ENCODE measurements around the gene KREMEN1. TPM values are rescaled to one million over a fixed set of nuclear protein-coding genes. Genes with fewer than 3 reads are reported as not detected.

The KREMEN1 gene
- total RNA-seq, 1 donor from 2014 or later = 24.6 TPM

DNA sequence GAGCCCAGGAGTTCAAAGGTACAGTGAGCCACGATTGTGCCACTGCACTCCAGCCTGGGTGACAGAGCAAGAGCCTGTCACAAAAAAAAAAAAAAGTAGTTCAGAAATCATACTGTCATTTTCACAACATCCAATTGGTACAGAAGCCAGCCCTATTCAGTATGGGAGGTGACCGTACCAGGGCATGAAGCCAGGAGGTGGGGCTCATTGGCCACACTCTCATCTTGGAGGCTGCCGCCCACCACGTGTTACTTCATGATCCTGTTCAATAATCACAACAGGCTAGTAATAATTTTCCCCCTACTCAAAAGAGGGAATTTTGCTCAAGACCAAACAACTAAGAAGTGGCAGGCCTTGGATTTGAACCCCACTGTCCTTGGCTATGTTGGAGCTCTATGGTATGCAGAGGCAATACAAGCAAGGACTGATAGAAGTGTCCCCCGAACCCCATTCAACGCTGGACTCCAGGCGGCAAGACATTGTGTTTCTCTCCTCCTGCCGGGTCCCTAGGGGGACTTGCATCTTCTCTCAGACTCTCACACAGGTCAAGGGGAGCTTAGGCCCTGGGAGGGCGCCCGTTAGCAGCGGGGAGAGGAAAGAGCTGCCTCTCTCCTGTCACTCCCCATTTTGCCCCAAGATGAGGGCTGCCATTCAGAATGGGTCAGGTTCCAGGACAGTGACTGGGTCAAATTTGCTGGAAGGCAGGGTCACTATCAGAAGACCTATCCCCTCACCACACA lies 92.7 kb downstream of the KREMEN1 start:
- Histone ChIP-seq H3K4me1 (no peaks in the 10 kb centered on the region), H3K27me3 (no peaks in the 10 kb centered on the region), H3K4me3 (no peak overlapping the region), H3K27ac (no peak overlapping the region), H3K36me3 (no peaks in the 10 kb centered on the region), H3K9me3 (no peaks in the 10 kb centered on the region)
- TF ChIP-seq, protein P1, sequence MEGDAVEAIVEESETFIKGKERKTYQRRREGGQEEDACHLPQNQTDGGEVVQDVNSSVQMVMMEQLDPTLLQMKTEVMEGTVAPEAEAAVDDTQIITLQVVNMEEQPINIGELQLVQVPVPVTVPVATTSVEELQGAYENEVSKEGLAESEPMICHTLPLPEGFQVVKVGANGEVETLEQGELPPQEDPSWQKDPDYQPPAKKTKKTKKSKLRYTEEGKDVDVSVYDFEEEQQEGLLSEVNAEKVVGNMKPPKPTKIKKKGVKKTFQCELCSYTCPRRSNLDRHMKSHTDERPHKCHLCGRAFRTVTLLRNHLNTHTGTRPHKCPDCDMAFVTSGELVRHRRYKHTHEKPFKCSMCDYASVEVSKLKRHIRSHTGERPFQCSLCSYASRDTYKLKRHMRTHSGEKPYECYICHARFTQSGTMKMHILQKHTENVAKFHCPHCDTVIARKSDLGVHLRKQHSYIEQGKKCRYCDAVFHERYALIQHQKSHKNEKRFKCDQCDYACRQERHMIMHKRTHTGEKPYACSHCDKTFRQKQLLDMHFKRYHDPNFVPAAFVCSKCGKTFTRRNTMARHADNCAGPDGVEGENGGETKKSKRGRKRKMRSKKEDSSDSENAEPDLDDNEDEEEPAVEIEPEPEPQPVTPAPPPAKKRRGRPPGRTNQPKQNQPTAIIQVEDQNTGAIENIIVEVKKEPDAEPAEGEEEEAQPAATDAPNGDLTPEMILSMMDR (IDR thresholded peaks at IDR 0.05) = no peak
- TF ChIP-seq POLR2A (IDR thresholded peaks at IDR 0.05) (no peak), POLR2AphosphoS5 (IDR thresholded peaks at IDR 0.05; ENCODE audit: insufficient read depth in 1 of 2, low read depth in 1 of 2) (no peak)
- peak in 1 of 2 donors; percentile 42 for DNase-seq (ENCODE audit: extremely low spot score in 2 of 2)
- intact Hi-C loops (cut with DNase I) = no loop called here

GRCh38 chr22:29166180-29166579 lies 93.3 kb downstream of the KREMEN1 start:
- H3K4me1 ChIP-seq = no peaks in the 10 kb centered on the region
- TF ChIP-seq, protein P1 (IDR thresholded peaks at IDR 0.05) = no peak
- TF ChIP-seq POLR2A (IDR thresholded peaks at IDR 0.05) (no peak), POLR2AphosphoS5 (IDR thresholded peaks at IDR 0.05; ENCODE audit: insufficient read depth in 1 of 2, low read depth in 1 of 2) (no peak)
- no peaks in the 10 kb centered on the region for H3K9me3 ChIP-seq
- no peak overlapping the region for H3K4me3 ChIP-seq
- intact Hi-C loops (cut with DNase I) = no loop called here
- DNase-seq (ENCODE audit: extremely low spot score in 2 of 2) = no peak
- no peak overlapping the region for H3K27ac ChIP-seq
- H3K36me3 ChIP-seq = no peaks in the 10 kb centered on the region
- no peaks in the 10 kb centered on the region for H3K27me3 ChIP-seq

DNA sequence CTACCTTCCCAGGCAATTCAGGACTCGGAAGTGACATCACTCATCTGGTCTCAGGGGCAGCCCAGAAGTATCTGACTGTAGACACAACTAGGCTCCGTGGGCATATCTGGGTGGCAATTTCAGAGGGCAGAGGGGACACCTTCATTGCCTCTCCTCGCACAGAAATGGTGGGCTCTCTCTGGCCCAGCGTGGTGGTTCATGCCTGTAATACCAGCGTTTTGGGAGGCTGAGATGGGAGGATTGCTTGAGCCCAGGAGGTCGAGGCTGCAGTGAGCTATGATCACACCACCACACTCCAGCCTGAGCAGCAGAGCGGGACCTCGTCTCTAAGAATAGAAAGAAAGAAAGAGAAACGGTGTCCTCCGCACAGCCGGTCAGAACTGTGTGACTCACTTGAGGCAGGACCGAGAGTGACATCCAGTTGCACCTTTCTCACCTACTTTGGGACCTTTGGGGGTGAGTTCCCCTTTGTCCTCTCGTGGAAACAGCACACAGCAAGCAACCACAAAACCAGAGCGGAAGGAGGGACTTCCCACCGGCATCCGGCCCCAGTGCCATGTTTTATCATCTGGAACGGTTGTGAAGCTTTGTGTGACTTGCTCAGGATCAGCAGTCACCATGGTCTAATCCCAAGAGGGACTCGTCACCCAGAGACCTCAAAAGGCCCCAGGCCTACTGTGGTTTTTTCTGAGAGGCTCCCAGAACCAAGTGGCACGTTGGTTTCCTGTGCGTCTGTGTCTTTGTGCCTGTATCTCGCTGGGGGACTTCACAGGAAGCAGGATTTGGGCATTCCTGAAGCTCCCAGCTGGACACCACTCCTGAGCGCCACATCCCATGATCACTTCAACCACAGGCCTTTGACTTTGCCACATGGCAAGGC lies 94.4 kb downstream of the KREMEN1 start:
- H3K36me3 ChIP-seq = no peaks in the 10 kb centered on the region
- no peak overlapping the region for H3K27ac ChIP-seq
- DNase-seq (ENCODE audit: extremely low spot score in 2 of 2) = no peak
- no peaks in the 10 kb centered on the region for H3K27me3 ChIP-seq
- H3K9me3 ChIP-seq = no peaks in the 10 kb centered on the region
- intact Hi-C loops (cut with DNase I) = no loop called here
- no peak overlapping the region for H3K4me3 ChIP-seq
- H3K4me1 ChIP-seq = no peaks in the 10 kb centered on the region
- no peak for TF ChIP-seq POLR2A (IDR thresholded peaks at IDR 0.05)
- TF ChIP-seq, protein P1 (IDR thresholded peaks at IDR 0.05) = no peak
- no peak for TF ChIP-seq POLR2AphosphoS5 (IDR thresholded peaks at IDR 0.05; ENCODE audit: insufficient read depth in 1 of 2, low read depth in 1 of 2)

DNA sequence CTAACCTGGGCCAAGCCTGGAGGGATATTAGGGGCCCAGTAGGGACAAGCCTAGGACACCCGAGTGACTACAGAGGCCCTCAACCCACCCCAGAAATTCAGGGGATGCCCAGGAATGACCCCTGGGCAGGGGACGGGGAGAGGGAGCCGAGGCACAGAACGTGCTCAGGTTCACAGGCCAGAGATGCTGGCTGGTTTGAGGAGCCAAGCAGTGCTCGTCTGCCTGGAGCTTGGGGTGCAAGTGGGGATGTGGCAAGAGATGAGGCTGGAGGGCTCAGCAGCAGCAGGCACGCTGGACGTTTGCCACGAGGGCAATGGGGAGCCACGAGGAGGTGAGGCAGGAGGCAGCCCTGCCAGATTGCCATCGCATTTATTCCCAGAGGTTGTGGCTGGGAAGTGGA lies 98.9 kb downstream of the KREMEN1 start:
- H3K4me3 ChIP-seq = no peak overlapping the region
- DNase-seq (ENCODE audit: extremely low spot score in 2 of 2) = no peak
- no peaks in the 10 kb centered on the region for H3K27me3 ChIP-seq
- H3K9me3 ChIP-seq = no peaks in the 10 kb centered on the region
- no peaks in the 10 kb centered on the region for H3K4me1 ChIP-seq
- intact Hi-C loops (cut with DNase I) = no loop called here
- no peaks in the 10 kb centered on the region for H3K36me3 ChIP-seq
- H3K27ac ChIP-seq = no peak overlapping the region
- TF ChIP-seq POLR2AphosphoS5 (IDR thresholded peaks at IDR 0.05; ENCODE audit: insufficient read depth in 1 of 2, low read depth in 1 of 2) = no peak

- Histone ChIP-seq H3K4me3 (no peak overlapping the region), H3K9me3 (no peaks in the 10 kb centered on the region), H3K27me3 (no peaks in the 10 kb centered on the region), H3K36me3 (no peaks in the 10 kb centered on the region), H3K27ac (no peak overlapping the region), H3K4me1 (no peaks in the 10 kb centered on the region)
- no peak for TF ChIP-seq POLR2AphosphoS5 (IDR thresholded peaks at IDR 0.05; ENCODE audit: insufficient read depth in 1 of 2, low read depth in 1 of 2)
- no peak for TF ChIP-seq POLR2A (IDR thresholded peaks at IDR 0.05)
- TF ChIP-seq, protein P1 (IDR thresholded peaks at IDR 0.05) = no peak
- intact Hi-C loops (cut with DNase I) = no loop called here
- no peak for DNase-seq (ENCODE audit: extremely low spot score in 2 of 2)
Observed at GRCh38 chr22:29172216-29172615, 99.4 kb downstream of the KREMEN1 start.
